Measurements from ENCODE around the gene GRHL1. TPM values are rescaled to one million over a fixed set of nuclear protein-coding genes. Genes with fewer than 3 reads are reported as not detected.

GRHL1 gene
- total and polyA plus RNA-seq, 2 of the 4 experiments (the other 2 are of a cell fraction): 0.18 to 0.21 TPM

DNA sequence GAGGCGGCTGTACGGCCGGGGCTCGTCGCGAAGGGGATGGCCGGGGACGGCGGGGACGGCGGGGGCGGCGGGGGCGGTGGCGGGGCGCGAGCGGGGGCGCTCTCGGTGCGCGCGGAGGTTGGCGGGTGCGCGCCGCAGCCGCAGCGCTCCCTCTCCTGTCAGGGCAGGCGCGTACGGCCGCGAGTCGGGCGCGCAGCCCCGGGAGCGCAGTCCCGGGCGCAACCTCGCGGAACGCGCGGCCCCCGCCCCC is 296 bp upstream of the GRHL1 start:
- peaks cover 7% of the 10 kb centered on the region; the same call in 1 of the 2 replicates for H3K4me1 ChIP-seq (ENCODE audit: control insufficient read depth, insufficient read depth, low read length)
- no peak overlapping the region for H3K14ac ChIP-seq (replicated peaks; ENCODE audit: low read depth, low read length)
- H3K27ac ChIP-seq (ENCODE audit: insufficient read depth, low read length): no peak overlapping the region
- in situ Hi-C loops (cut with MboI; ENCODE audit: low sequenced_read_pairs): no loop called here
- no peak overlapping the region for H3K18ac ChIP-seq (ENCODE audit: low read depth, low read length)
- intact Hi-C loops (cut with micrococcal nuclease): loop anchor here (5.0 kb wide), 2 partner anchors 139 to 394 kb away; partner anchors contain the start of gene ADAM17
- no peaks in the 10 kb centered on the region for H3K36me3 ChIP-seq (ENCODE audit: control insufficient read depth, insufficient read depth, low read length)
- BruUV-seq (replicated peaks): no TSS peak
- no peak overlapping the region for H4K8ac ChIP-seq (ENCODE audit: low read depth in 2 of 2, low read length in 2 of 2)
- no peak overlapping the region for H3K23ac ChIP-seq (ENCODE audit: low read depth, low read length)
- no peak overlapping the region for H2BK15ac ChIP-seq (ENCODE audit: low read depth, low read length)
- H3K4ac ChIP-seq (ENCODE audit: low read depth, low read length): no peak overlapping the region
- H3K9me1 ChIP-seq (ENCODE audit: insufficient read depth, low read length): 0 out of 2 replicates have a peak, but pooled peaks cover 2% of the 10 kb centered on the region
- 0% methylated on average over 10 of the region's 47 CpGs; no CpG with 5 or more reads in 1 of the 2 experiments for WGBS, 2 experiments (ENCODE audit: extremely low coverage in 2 of 2, insufficient read length in 1 of 2)
- H4K5ac ChIP-seq (ENCODE audit: low read depth, low read length): no peak overlapping the region
- H2AK9ac ChIP-seq (replicated peaks; ENCODE audit: low read depth, low read length, poor library complexity): no peak overlapping the region
- H2BK120ac ChIP-seq (ENCODE audit: low read depth, low read length): no peak overlapping the region
- peak overlapping the region; percentile 53; the same call in 1 of the 2 replicates for H3K9ac ChIP-seq (ENCODE audit: low read depth, low read length)
- no peak overlapping the region for H2BK5ac ChIP-seq (ENCODE audit: low read depth, low read length, poor library complexity, severe bottlenecking)
- peak overlapping the region; percentile 89 for H2AFZ ChIP-seq (replicated peaks; ENCODE audit: low read length, poor library complexity)
- no peak overlapping the region for H3K4me2 ChIP-seq (ENCODE audit: low read depth, low read length)
- peak overlapping the region; percentile 65 for H3K4me3 ChIP-seq (ENCODE audit: insufficient read depth, low read depth, low read length)
- no peak overlapping the region for H3K56ac ChIP-seq (ENCODE audit: extremely low read depth, insufficient read depth, low read length)
- H4K91ac ChIP-seq (ENCODE audit: insufficient read depth, low read depth, low read length): no peak overlapping the region
- TF ChIP-seq, protein P1, sequence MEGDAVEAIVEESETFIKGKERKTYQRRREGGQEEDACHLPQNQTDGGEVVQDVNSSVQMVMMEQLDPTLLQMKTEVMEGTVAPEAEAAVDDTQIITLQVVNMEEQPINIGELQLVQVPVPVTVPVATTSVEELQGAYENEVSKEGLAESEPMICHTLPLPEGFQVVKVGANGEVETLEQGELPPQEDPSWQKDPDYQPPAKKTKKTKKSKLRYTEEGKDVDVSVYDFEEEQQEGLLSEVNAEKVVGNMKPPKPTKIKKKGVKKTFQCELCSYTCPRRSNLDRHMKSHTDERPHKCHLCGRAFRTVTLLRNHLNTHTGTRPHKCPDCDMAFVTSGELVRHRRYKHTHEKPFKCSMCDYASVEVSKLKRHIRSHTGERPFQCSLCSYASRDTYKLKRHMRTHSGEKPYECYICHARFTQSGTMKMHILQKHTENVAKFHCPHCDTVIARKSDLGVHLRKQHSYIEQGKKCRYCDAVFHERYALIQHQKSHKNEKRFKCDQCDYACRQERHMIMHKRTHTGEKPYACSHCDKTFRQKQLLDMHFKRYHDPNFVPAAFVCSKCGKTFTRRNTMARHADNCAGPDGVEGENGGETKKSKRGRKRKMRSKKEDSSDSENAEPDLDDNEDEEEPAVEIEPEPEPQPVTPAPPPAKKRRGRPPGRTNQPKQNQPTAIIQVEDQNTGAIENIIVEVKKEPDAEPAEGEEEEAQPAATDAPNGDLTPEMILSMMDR (conservative IDR thresholded peaks at IDR 0.05; ENCODE audit: low read depth, low read length): no peak
- no peak for TF ChIP-seq RCOR1 (IDR thresholded peaks at IDR 0.05; ENCODE audit: insufficient replicate concordance, low read length)
- no peak for TF ChIP-seq RAD21 (IDR thresholded peaks at IDR 0.05; ENCODE audit: low read length)
- TF ChIP-seq NFE2L2 (IDR thresholded peaks at IDR 0.05; ENCODE audit: low read depth, low read length): no peak
- no peak for TF ChIP-seq SMC3 (IDR thresholded peaks at IDR 0.05; ENCODE audit: low read depth, low read length)
- no peak for TF ChIP-seq CHD1 (IDR thresholded peaks at IDR 0.05; ENCODE audit: low read depth, low read length)
- TF ChIP-seq RFX5 (IDR thresholded peaks at IDR 0.05; ENCODE audit: low read depth, low read length): no peak
- no peak for TF ChIP-seq MAZ (IDR thresholded peaks at IDR 0.05; ENCODE audit: borderline replicate concordance, low read depth, low read length)
- TF ChIP-seq FOS (IDR thresholded peaks at IDR 0.05; ENCODE audit: low read depth, low read length): no peak
- TF ChIP-seq CEBPB (IDR thresholded peaks at IDR 0.05; ENCODE audit: low read depth, low read length): no peak
- no peak for TF ChIP-seq MXI1 (IDR thresholded peaks at IDR 0.05; ENCODE audit: borderline replicate concordance, low read depth, low read length)
- TF ChIP-seq, protein P2, sequence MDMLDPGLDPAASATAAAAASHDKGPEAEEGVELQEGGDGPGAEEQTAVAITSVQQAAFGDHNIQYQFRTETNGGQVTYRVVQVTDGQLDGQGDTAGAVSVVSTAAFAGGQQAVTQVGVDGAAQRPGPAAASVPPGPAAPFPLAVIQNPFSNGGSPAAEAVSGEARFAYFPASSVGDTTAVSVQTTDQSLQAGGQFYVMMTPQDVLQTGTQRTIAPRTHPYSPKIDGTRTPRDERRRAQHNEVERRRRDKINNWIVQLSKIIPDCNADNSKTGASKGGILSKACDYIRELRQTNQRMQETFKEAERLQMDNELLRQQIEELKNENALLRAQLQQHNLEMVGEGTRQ (IDR thresholded peaks at IDR 0.05; ENCODE audit: low read depth, low read length): no peak
- no peak for TF ChIP-seq BHLHE40 (IDR thresholded peaks at IDR 0.05; ENCODE audit: low read depth, low read length)
- POLR2A ChIA-PET (ENCODE audit: unreplicated experiment): no interaction called here
- no peaks in the 10 kb centered on the region for H4K20me1 ChIP-seq (ENCODE audit: insufficient read depth, low read length)
- DNase-seq (no peak), ATAC-seq (ENCODE audit: low read depth) (no peak)
- H3K9me3 ChIP-seq (ENCODE audit: control insufficient read depth, insufficient read depth, low read length): no peaks in the 10 kb centered on the region
- no peak overlapping the region for H2BK20ac ChIP-seq (ENCODE audit: low read depth, low read length)
- dilution Hi-C loops (cut with HindIII; ENCODE audit: low sequenced_read_pairs, unreplicated experiment): no loop called here
- CTCF ChIA-PET: no interaction called here
- no peaks in the 10 kb centered on the region for H3K79me1 ChIP-seq (ENCODE audit: low read depth in 1 of 2, low read length in 2 of 2)
- H3K27me3 ChIP-seq (ENCODE audit: control insufficient read depth, insufficient read depth, low read length): peaks cover 14% of the 10 kb centered on the region
- H2AK5ac ChIP-seq (ENCODE audit: low read depth, low read length): no peak overlapping the region

Data from IMR-90 (cell line).